NCI-H1417 treated with DMSO at 0.1 percent for 48 hours (cell line): ENCODE results near the gene C5orf63.
"Not testable (repeated sequence)": the region's sequence is repeated elsewhere in the genome, so short reads cannot be mapped to it uniquely, and the experiment has no call there.

Experiments used
- DNase-seq: peaks from one replicate; lab custom pipeline; 2025; lab: John Stamatoyannopoulos, UW

The C5orf63 gene

DNA sequence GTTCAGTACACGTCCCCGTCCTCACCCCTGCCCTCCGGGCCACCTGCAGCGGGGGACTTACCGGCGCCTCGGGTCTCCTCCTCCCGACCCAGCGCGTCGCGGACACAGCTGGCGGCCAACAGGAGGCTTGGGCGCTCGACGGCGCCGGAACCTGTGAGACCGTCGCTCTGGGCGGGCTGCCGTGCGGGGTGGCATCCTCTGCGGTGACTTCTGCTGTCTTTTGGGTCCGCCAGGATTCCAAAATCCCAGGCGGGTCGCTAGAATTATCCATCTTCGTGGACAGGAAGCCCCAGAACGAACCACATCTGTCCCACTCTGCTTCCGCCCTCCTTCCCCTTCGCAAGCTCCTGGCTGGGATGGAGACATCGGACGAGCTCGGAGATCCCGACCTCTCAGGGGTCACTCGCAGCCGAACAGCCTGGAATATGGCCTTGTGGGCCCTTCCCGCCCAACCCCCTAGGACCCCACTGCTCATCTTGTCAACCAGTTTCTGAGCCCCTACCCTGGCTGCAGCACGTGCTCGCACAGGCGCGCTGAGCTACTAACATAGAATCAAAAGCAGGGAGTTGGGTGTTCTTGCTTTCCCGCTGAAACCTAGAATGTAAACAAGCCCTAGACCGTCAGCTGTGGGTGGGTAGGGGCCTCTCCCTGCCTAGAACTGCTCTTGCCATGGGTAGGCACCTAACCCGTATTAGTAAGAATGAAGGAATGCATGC is 42.0 kb downstream of the C5orf63 start:
- DNase-seq, result no peak

- peak; percentile 57 for DNase-seq
Observed at GRCh38 chr5:127030259-127031146, 42.8 kb downstream of the C5orf63 start, which contains the start of gene MARCHF3. MARCHF3 (minus strand) TSS chr5:127030558; CDS start chr5:126918171, 112,387 bp downstream.

GRCh38 chr5:127029581-127030258 is 43.6 kb downstream of the C5orf63 start:
- DNase-seq, result no peak

DNA sequence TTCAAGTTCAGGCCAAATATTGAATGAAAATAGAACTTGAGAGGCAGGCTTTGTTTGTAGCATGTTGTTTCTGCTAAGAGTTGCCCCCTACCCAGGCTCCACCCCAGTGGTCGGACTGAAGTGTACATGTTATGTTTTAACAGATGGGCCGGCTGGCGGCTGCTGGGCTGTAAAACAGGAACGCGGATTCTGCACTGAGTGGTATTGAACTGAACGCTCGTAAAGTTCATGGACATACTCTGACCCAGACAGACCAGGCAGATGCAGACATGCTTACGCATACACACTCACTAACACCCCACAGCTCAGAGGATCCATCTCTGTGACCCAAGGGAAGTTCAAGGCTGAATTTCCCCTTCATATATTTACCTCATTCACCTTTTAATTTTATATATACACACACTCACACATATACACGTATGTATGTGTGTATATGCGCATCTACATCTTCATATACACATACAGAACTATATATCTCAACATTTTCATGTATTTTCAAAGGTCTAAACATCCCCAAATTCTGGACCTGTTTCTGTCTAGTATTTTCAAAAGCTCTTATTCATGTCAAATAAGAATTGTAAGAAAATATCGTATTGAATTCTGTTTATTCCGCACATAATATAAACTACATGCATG is 44.4 kb downstream of the C5orf63 start:
- no peak for DNase-seq

- DNase-seq, result no peak
Observed at GRCh38 chr5:127027539-127027938, 45.8 kb downstream of the C5orf63 start.

- DNase-seq, result no peak
Observed at GRCh38 chr5:127026166-127026565, 47.1 kb downstream of the C5orf63 start.

- no peak for DNase-seq
Observed at GRCh38 chr5:127025467-127025866, 47.8 kb downstream of the C5orf63 start.

DNA sequence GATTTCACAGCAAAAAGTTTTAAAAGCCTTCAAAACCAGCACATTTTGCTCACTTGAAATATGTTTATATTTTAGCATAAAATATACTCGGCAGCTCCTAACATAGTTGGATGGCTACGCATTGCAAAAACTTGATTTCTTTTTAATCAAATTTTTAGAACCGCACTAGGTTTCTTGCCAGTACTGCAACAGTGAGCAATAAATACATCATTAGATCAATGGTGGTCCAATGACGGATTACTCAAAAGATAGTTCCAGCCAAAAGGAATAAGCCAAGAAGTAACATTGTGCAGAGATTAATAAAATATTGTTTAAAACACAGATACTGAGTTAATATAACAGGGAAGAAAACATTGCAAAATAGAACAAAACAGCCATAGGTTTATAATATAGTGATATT is 48.5 kb downstream of the C5orf63 start:
- DNase-seq, result no peak

GRCh38 chr5:127023552-127024191 is 49.6 kb downstream of the C5orf63 start:
- DNase-seq, result not testable (repeated sequence)

- DNase-seq, result no peak
Observed at GRCh38 chr5:127022846-127023245, 50.5 kb downstream of the C5orf63 start.

GRCh38 chr5:127019928-127020327 is 53.4 kb downstream of the C5orf63 start:
- no peak for DNase-seq

- DNase-seq, result not testable (repeated sequence)
Observed at GRCh38 chr5:127016722-127017121, 56.6 kb downstream of the C5orf63 start.

DNA sequence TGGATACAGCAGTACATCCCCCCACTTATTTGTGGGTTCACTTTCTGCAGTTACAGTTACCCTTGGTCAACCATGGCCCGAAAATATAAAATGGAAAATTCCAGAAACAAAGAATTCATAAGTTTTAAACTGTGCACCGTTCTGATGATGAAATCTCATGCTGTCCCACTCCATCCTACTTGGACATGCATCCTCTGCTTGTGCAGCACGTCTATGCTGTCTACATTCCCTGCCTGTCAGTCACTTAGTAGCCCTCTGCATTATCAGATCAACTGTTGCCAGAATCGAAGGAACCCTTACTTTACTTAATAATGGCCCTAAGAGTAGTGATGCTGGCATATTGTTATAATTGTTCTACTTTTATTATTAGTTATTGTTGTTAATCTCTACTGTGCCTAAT is 57.6 kb downstream of the C5orf63 start:
- DNase-seq, result no peak

- DNase-seq, result no peak
Observed at GRCh38 chr5:127014573-127014972, 58.7 kb downstream of the C5orf63 start.

GRCh38 chr5:127013407-127013806 is 59.9 kb downstream of the C5orf63 start:
- DNase-seq, result no peak

DNA sequence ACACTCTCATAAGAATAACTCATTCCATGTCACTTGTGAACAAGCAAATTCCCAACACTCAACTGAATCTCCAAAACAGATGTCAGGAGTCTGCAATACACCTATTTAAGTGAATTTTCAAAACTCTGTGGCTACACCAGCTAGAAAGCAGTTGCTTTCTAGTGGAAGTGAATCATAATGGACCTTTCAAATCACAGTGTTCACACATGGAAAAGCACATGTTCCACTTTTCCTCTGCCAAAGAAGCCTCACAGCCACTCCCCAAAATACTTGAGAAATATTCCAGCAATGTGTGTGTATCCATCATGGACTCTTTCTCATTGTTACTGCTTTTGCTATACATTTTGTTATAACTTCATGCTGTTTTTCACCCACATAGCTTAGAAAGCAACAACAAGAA is 60.4 kb downstream of the C5orf63 start:
- DNase-seq, result no peak

DNA sequence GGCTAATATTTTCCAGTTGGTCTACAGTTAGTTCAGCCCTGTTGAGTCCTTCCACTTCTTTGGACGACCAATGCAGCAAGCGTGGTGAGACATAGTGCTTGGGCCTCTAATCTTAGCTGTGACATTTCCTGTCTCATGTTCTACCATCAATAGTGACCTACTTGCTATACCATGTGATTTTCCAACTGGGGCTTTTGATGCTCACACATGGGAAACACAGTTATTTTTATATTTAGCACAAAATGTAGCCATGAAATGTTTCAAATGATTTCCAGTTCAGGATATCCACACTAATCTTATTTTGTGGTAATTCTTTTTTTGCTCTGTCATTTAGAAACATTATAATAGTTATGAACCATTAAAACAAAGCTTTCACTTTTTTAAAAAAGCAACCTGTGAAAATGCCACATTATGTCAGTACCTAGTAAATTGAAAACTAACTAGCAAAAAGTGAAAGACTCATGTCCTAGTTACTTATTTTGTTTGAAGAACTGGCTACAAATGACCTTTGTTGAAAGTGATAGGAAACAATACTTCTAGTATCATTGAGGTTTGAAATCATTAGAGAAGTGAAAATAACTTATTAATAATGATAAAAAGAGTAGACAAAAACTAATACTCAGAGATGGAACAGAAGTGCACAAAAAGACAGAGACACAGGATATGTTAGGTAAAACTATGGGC is 61.2 kb downstream of the C5orf63 start:
- DNase-seq, result no peak

DNA sequence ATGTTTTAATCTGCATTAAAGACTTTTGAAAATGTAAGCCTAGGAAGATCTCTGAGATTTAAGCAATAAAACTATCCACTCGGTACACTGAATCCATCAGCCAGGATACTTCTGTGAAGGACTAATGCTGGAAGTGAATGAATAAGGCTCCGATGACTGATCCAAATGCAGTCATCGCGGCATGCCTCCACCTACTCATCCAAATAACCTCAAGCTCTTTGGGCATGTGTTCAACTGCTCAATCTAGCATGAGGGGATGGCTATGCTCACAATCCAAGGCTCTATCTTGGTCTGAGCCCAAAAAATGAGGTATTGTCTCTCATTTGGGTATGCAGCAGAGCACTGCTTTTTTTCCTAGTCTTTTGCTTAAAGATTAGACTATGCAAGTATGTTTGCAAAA is 62.1 kb downstream of the C5orf63 start:
- DNase-seq, result no peak

- DNase-seq, result no peak
Observed at GRCh38 chr5:127010362-127010761, 62.9 kb downstream of the C5orf63 start.

DNA sequence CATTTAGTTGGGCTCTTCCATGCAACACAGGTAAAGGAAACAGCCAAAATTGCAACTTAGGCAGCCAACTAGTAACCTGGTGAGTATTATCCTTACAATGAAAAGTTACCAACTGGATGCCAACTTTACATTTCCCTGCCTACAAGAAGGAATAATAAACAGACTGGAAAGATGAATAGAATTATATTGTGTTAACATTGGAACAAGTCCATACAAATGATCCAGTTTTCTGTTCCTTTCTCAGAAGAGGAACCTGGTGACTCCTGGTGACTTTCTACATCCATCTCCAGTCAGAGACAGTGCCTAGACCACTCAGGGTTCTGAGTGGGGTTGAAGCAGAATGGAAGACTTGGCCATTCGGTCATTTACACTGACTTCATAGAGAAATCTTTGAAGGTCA is 63.5 kb downstream of the C5orf63 start:
- no peak for DNase-seq
